ENCODE data around the gene CFAP210. TPM values are rescaled to one million over a fixed set of nuclear protein-coding genes. Genes with fewer than 3 reads are reported as not detected.

Gene CFAP210
- total RNA-seq, 2 experiments from 2014 or later = not detected

GRCh38 chr2:169670215-169670651 is 24.0 kb downstream of the CFAP210 start:
- no peak for ATAC-seq
- POLR2A ChIA-PET = no interaction called here
- no peak overlapping the region for H3K27ac Mint-ChIP-seq
- no peak for DNase-seq
- CTCF ChIA-PET = no interaction called here
- peaks cover 23% of the 10 kb centered on the region for H3K27me3 Mint-ChIP-seq (ENCODE audit: low read depth)
- no peak overlapping the region for H3K4me3 Mint-ChIP-seq
- H3K9me3 Mint-ChIP-seq (ENCODE audit: insufficient read depth) = no peaks in the 10 kb centered on the region
- no peaks in the 10 kb centered on the region for H3K4me1 Mint-ChIP-seq (ENCODE audit: low read depth)
- no peaks in the 10 kb centered on the region for H3K36me3 Mint-ChIP-seq (ENCODE audit: low read depth)

GRCh38 chr2:169667583-169667982 is 26.6 kb downstream of the CFAP210 start:
- Mint-ChIP-seq H3K36me3 (ENCODE audit: low read depth) (no peaks in the 10 kb centered on the region), H3K4me1 (ENCODE audit: low read depth) (no peaks in the 10 kb centered on the region), H3K4me3 (no peak overlapping the region), H3K9me3 (ENCODE audit: insufficient read depth) (no peaks in the 10 kb centered on the region), H3K27me3 (ENCODE audit: low read depth) (peaks cover 14% of the 10 kb centered on the region), H3K27ac (no peak overlapping the region)
- DNase-seq (no peak), ATAC-seq (no peak)
- ChIA-PET POLR2A (no interaction called here), CTCF (interaction anchor here (1.0 to 1.2 kb wide), 4 partner anchors 12 to 25 kb away, joined by 3 read pairs; no protein-coding TSS in a partner anchor)

DNA sequence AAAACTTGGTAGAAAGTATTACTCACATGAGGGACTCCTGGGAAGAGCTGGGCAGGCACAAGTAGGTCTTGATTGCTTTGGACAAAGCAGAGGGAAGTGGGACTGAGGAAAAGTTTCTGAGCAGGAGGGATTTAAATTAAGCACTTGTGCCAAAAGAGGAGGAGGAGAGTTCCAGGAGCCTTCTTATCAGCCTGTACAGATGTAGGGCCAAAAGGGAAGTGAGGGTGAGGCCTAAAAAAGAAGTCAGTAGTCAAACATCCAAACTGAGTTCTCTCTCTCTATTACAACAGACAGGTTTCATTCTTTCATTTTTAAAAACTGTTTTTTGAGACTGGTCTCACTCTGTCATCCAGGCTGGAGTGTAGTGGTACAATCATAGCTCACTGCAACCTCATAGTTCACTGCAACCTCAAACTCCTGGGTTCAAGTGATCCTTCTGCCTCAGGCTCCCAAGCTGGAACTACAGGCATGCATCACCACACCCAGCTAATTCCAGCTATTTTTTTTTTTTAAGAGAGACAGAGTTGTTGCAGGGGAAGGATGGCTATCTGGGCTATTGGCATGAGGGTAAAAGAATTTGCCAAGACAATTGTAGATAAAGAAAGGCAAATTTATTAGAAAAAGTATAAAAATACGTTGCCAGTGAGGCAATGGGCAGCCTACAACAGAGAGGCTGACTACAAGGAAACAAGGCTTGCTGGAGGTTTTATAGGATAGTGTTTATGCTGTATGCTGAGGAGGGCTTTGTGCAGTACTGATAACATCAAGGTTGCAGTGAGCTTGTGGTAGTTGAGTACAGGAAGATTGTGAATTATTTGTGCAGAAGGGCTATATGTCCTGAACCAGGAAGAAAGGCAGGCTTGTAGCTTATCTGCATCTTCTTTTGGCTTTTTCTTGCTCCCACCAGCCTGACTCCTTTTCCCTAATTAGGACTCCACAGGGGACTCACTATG is 29.0 kb downstream of the CFAP210 start:
- ChIA-PET POLR2A (no interaction called here), CTCF (no interaction called here)
- Mint-ChIP-seq H3K27ac (no peak overlapping the region), H3K27me3 (ENCODE audit: low read depth) (peaks cover 22% of the 10 kb centered on the region), H3K4me1 (ENCODE audit: low read depth) (no peaks in the 10 kb centered on the region), H3K36me3 (ENCODE audit: low read depth) (no peaks in the 10 kb centered on the region), H3K4me3 (no peak overlapping the region), H3K9me3 (ENCODE audit: insufficient read depth) (no peaks in the 10 kb centered on the region)
- ATAC-seq (no peak), DNase-seq (no peak)

DNA sequence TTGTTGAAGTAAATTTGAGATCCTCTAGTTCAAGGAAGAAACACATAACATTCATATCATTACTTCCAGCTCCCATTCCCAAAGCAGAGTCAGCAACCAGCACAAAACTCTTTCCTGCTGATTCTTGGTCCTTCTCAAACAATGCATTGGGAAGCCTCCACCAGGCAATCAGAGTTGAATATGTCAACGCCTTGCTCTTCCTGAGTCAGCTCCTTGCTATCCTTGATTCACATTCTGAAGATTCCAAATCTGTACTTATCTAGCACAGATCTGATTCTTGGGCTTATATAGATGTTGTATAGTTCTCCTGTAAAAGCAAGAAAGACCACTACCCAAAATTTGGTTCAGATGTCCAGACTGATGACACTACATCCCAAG is 29.6 kb downstream of the CFAP210 start:
- DNase-seq = no peak
- POLR2A ChIA-PET = no interaction called here
- no peak overlapping the region for H3K4me3 Mint-ChIP-seq
- peaks cover 22% of the 10 kb centered on the region for H3K27me3 Mint-ChIP-seq (ENCODE audit: low read depth)
- ATAC-seq = no peak
- H3K27ac Mint-ChIP-seq = no peak overlapping the region
- no peaks in the 10 kb centered on the region for H3K36me3 Mint-ChIP-seq (ENCODE audit: low read depth)
- CTCF ChIA-PET = interaction anchor here (0.6 kb wide), 1 partner anchor 19 kb away, joined by 3 read pairs; no protein-coding TSS in a partner anchor
- no peaks in the 10 kb centered on the region for H3K9me3 Mint-ChIP-seq (ENCODE audit: insufficient read depth)
- no peaks in the 10 kb centered on the region for H3K4me1 Mint-ChIP-seq (ENCODE audit: low read depth)

- POLR2A ChIA-PET = no interaction called here
- H3K4me3 Mint-ChIP-seq = no peak overlapping the region
- peaks cover 20% of the 10 kb centered on the region for H3K27me3 Mint-ChIP-seq (ENCODE audit: low read depth)
- peaks cover 5% of the 10 kb centered on the region for H3K4me1 Mint-ChIP-seq (ENCODE audit: low read depth)
- ATAC-seq (no peak), DNase-seq (no peak)
- no peak overlapping the region for H3K27ac Mint-ChIP-seq
- H3K9me3 Mint-ChIP-seq (ENCODE audit: insufficient read depth) = no peaks in the 10 kb centered on the region
- CTCF ChIA-PET = no interaction called here
- no peaks in the 10 kb centered on the region for H3K36me3 Mint-ChIP-seq (ENCODE audit: low read depth)
These were observed 31.0 kb downstream of the CFAP210 start for GRCh38 chr2:169663247-169663646.

DNA sequence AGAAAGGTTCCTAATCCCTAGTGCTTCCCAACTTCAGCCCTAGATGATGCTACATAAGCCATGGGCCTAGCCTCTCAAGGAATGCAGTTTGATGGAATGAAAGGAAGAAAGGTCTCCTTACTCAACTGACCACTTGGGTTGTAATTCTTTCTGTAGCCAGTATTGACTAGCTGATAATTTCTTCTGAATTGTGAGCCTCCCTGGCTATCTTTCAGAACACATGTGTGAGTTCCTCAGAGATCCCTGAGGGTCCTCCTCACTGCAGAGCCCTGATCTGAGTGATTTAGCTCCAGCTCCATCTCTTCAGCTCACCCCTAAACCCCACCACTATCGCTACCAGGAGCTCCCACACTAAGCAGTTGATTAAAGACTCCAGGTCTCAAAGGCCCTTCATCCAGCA is 31.5 kb downstream of the CFAP210 start:
- ATAC-seq = no peak
- Mint-ChIP-seq H3K4me3 (no peak overlapping the region), H3K4me1 (ENCODE audit: low read depth) (peaks cover 5% of the 10 kb centered on the region), H3K27ac (no peak overlapping the region), H3K27me3 (ENCODE audit: low read depth) (peaks cover 20% of the 10 kb centered on the region), H3K36me3 (ENCODE audit: low read depth) (no peaks in the 10 kb centered on the region), H3K9me3 (ENCODE audit: insufficient read depth) (no peaks in the 10 kb centered on the region)
- no peak for DNase-seq
- ChIA-PET POLR2A (no interaction called here), CTCF (no interaction called here)

- H3K4me3 Mint-ChIP-seq = no peak overlapping the region
- ATAC-seq (no peak), DNase-seq (no peak)
- no peaks in the 10 kb centered on the region for H3K36me3 Mint-ChIP-seq (ENCODE audit: low read depth)
- peaks cover 21% of the 10 kb centered on the region for H3K27me3 Mint-ChIP-seq (ENCODE audit: low read depth)
- POLR2A ChIA-PET = no interaction called here
- CTCF ChIA-PET = no interaction called here
- H3K27ac Mint-ChIP-seq = no peak overlapping the region
- H3K4me1 Mint-ChIP-seq (ENCODE audit: low read depth) = peaks cover 5% of the 10 kb centered on the region
- no peaks in the 10 kb centered on the region for H3K9me3 Mint-ChIP-seq (ENCODE audit: insufficient read depth)
These were observed 32.9 kb downstream of the CFAP210 start for GRCh38 chr2:169661265-169661664.

DNA sequence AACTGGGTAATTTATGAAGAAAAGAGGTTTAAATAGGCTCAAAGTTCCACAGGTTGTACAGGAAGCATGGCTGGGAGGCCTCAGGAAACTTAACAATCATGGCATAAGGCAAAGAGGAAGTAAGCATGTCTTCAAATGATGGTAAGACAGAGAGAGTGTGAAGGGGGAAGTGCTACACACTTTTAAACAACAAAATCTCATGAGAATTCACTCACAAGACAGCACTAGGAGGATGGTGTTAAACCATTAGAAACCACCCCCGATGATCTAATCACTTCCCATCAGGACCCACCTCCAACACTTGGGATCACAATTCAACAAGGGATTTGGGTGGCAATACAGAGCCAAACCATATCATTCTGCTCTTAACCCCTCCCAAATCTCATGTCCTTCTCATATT is 34.9 kb downstream of the CFAP210 start:
- Mint-ChIP-seq H3K4me1 (ENCODE audit: low read depth) (peaks cover 5% of the 10 kb centered on the region), H3K27me3 (ENCODE audit: low read depth) (peaks cover 16% of the 10 kb centered on the region), H3K4me3 (no peak overlapping the region), H3K9me3 (ENCODE audit: insufficient read depth) (no peaks in the 10 kb centered on the region), H3K36me3 (ENCODE audit: low read depth) (no peaks in the 10 kb centered on the region), H3K27ac (no peak overlapping the region)
- no peak for DNase-seq
- no peak for ATAC-seq
- CTCF ChIA-PET = no interaction called here
- POLR2A ChIA-PET = no interaction called here

- peaks cover 5% of the 10 kb centered on the region for H3K4me1 Mint-ChIP-seq (ENCODE audit: low read depth)
- no peak overlapping the region for H3K4me3 Mint-ChIP-seq
- no peaks in the 10 kb centered on the region for H3K9me3 Mint-ChIP-seq (ENCODE audit: insufficient read depth)
- H3K27ac Mint-ChIP-seq = no peak overlapping the region
- no peaks in the 10 kb centered on the region for H3K36me3 Mint-ChIP-seq (ENCODE audit: low read depth)
- ATAC-seq (no peak), DNase-seq (no peak)
- POLR2A ChIA-PET = no interaction called here
- CTCF ChIA-PET = no interaction called here
- peaks cover 16% of the 10 kb centered on the region for H3K27me3 Mint-ChIP-seq (ENCODE audit: low read depth)
These were observed 35.3 kb downstream of the CFAP210 start for GRCh38 chr2:169658877-169659276.

- ATAC-seq = no peak
- POLR2A ChIA-PET = no interaction called here
- Mint-ChIP-seq H3K36me3 (ENCODE audit: low read depth) (no peaks in the 10 kb centered on the region), H3K27me3 (ENCODE audit: low read depth) (peaks cover 17% of the 10 kb centered on the region), H3K4me3 (no peak overlapping the region), H3K4me1 (ENCODE audit: low read depth) (peaks cover 5% of the 10 kb centered on the region), H3K9me3 (ENCODE audit: insufficient read depth) (no peaks in the 10 kb centered on the region), H3K27ac (no peak overlapping the region)
- CTCF ChIA-PET = interaction anchor here (1.1 to 1.3 kb wide), 2 partner anchors 12 to 27 kb away, joined by 3 read pairs; no protein-coding TSS in a partner anchor
- DNase-seq = no peak
These were observed 38.0 kb downstream of the CFAP210 start for GRCh38 chr2:169656164-169656563.

GRCh38 chr2:169653636-169654035 is 40.6 kb downstream of the CFAP210 start:
- ChIA-PET POLR2A (interaction anchor here (0.7 kb wide), 1 partner anchor 90 kb away, joined by 3 read pairs; no protein-coding TSS in a partner anchor), CTCF (no interaction called here)
- Mint-ChIP-seq H3K27ac (no peak overlapping the region), H3K36me3 (ENCODE audit: low read depth) (no peaks in the 10 kb centered on the region), H3K9me3 (ENCODE audit: insufficient read depth) (no peaks in the 10 kb centered on the region), H3K4me3 (no peak overlapping the region), H3K4me1 (ENCODE audit: low read depth) (no peaks in the 10 kb centered on the region), H3K27me3 (ENCODE audit: low read depth) (peaks cover 24% of the 10 kb centered on the region)
- DNase-seq (no peak), ATAC-seq (no peak)

DNA sequence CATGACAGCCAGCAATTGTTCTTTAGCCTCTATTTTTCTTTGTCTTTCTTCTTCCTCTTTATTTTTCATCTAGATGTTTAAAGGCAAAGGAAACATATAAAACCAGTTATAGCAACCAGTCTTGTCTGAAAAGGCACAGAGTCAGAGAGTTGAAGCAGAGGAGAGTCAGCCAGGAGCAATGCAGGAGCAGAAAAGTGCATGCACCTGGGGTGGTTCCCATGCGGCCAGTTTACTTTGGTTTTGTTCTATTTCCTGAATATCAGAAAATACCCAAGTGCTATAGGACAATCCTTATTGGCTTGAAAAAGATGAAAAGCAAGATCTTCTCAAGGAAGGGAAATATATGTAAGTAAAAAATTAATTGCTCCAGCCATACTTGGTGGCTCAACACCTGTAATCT is 44.9 kb downstream of the CFAP210 start:
- Mint-ChIP-seq H3K36me3 (ENCODE audit: low read depth) (no peaks in the 10 kb centered on the region), H3K4me1 (ENCODE audit: low read depth) (no peaks in the 10 kb centered on the region), H3K9me3 (ENCODE audit: insufficient read depth) (no peaks in the 10 kb centered on the region), H3K27me3 (ENCODE audit: low read depth) (peaks cover 21% of the 10 kb centered on the region), H3K27ac (no peak overlapping the region), H3K4me3 (no peak overlapping the region)
- DNase-seq (no peak), ATAC-seq (no peak)
- POLR2A ChIA-PET = no interaction called here
- CTCF ChIA-PET = no interaction called here

Data from activated CD8-positive, alpha-beta T cell treated with anti-CD3 and anti-CD28 coated beads, Interleukin-2, amount 10 ng/mL, durations not matched to agents 7 days and 5 days (primary cell).